Activated CD4-positive, CD25-positive, alpha-beta regulatory T cell treated with anti-CD3 and anti-CD28 coated beads, Interleukin-2, amount 50 U/mL, for 16 hours (primary cell): ENCODE data around the gene BCORL1.
A peak's percentile ranks its signal among the peaks of the same experiment; 100 is the strongest.

Source experiments
- DNase-seq: peaks from one replicate; pipeline ENCODE4 v3.0.0-alpha.2; 2020; ENCODE audit warnings: low read depth, low spot score

BCORL1 gene

DNA sequence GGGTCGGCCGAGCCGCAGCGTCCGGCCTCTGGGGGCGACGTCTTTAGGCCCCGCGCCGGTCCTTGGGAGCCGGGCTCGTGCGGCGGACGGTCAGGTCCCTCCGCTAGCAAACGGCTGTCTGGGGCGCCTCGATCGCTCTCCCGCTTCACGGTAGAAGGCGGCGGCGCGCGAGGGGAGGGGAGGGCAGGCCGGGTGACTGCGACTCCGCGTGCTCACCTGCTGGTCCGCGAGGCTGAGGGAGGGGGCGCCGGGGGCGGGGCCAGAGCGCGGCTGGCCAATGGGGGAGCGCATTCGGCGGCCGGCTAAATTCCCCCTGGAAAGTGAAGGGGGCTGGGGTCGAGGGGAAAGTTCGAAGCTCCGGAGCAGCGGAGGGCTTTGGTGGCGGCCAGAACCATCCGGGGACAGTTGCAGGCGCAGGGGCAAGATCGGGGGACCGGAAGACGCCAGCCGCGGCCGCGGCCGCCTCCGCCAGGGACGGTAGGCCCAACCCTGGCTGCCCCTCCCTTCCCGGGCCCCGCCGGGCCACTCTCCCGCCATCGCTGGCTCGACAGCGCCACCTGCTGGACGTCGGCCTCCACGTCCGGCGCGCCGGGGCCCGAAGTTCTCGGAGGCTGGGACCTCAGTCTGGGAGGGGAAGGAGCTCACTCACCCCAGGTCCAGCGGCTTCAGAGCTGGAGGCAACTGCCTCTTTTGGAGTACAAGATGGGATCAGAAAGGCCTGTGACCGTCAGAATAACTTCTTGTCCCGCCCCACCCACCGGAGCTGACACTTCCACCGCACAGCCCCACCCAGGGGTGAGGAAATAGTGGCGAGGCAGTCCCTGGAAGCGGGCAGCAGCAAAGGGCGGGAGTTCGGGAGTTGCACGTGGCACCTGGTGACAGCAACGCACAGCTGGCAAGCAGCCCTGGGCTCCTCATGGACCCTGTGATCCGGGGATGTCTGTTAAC is 78.0 kb downstream of the BCORL1 start:
- DNase-seq: peak; percentile 69

DNA sequence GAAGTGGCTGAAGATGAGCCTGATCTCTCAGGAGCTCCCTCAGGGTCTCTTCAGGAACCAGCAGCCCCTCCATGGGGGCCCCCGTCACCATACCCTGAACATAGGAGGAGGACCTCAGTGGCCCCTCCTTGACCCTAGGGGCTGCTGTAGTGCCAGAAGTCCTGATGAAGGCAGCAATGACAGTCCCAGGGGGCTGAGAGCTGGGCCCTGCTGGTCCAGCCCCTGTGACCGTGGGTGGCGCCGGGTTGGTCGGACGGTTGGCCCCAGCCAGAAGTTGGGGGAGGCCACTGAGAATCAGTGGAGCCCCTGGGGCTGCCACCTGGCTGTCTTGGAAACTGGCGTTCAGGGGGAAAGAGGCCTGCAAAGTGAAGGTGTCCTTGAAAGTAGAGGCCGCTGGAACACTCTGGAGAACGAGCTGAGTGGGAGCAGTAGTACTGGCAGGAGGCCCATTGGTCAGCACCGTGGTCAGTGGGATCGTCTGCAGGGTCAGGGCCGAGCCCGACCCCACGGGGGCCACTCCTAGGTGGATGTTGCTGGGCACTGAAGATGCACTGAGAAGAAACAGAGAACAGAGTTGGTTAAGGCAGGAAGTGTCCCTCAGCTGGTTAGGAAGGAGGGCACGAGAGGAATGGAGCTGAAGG is 84.7 kb downstream of the BCORL1 start:
- no peak for DNase-seq

DNA sequence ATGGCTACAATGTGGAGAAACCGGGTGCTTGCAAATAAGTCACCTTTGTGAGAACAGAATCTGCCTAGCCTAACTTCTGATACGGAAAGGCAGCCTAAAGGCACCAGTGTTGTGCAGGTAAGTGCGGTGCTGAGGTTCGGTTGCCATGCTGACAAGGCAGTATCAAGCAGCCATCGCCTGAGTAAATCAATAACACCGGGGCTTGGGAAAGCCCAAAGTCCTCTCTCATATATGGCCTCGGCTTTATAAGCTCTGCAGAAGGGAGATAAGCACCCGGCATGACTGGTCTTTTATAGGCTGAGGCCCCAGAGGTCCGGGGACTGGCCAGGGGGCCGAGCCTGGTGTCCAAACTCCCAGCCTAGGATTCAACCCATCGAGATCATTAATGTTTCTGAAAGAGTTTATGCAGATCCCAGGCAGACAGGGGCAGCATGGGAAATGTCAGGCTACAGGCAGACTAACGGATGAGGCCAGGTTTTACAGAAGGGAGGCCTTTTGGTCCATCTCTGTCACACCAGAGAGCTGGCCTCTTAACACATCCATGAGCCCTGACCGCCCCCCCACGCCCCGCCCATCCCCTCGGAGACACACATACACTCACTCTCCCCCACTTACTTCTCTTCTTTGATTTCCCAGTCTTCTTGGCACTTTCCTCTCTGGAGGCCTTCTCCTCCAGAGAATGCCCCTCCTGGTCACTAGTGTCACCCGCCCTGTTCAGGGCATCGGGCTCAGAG is 89.3 kb downstream of the BCORL1 start:
- DNase-seq: no peak

DNA sequence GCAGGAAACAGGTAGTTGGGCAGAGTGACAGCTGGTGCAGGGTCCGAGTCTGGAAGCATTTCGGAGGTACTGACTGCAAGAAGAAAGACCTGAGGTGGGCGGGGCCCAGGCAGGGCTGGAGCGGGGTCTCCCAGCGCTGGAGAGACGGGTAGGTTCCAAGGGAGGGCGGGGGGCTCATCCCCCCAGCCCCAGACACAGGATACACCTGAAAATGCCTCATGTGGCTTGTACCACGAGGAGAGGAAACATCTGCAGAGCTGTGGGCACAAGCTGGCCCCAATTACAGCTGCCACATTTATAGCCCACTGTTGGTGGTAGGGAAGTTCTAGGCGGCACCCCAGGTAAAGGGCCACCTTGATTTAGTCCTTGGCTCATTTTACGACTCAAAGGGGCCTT is 89.9 kb downstream of the BCORL1 start:
- no peak for DNase-seq

DNA sequence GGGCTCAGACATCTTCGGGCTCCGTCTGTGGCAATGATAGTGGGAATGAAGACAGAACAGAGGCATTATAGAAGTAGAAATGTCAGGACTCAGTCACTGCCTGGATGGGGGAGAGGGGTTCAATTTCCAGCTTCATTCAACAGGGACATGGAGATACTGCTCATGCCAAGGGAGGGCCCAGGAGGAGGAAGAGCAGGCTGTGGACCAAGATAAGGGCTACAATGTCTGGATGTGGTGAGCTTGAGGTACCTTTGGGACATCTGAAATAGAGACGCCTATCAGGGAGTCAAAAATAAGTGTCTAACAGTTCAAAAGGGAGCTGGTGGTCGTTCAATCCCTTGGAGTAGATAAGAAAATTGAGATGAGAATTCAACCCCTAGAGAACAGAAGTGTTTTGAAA is 93.3 kb downstream of the BCORL1 start:
- DNase-seq: no peak

DNA sequence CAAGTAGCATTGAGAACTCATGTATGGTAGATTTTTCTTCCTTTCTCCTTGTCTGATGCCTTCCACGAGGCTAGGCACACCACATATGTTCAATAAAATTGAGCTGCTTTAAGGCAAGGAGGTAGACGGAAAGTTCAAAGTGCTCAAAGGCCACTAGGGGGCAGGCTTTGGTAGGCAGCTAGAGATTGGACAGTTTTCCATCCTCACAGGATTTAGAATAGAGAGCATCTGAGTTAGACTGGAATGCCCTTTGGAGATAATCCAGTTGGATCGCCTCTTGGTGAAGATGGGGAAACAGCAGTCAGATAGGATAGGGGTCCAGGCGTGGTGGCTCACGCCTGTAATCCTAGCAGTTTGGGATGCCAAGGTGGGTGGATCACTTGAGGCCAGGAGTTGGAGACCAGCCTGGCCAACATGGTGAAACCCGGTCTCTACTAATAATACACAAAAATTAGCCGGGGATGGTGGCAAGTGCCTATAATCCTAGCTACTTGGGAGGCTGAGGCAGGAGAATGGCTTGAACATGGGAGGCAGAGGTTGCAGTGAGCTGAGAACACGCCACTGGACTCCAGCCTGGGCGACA is 97.5 kb downstream of the BCORL1 start:
- no peak for DNase-seq

DNA sequence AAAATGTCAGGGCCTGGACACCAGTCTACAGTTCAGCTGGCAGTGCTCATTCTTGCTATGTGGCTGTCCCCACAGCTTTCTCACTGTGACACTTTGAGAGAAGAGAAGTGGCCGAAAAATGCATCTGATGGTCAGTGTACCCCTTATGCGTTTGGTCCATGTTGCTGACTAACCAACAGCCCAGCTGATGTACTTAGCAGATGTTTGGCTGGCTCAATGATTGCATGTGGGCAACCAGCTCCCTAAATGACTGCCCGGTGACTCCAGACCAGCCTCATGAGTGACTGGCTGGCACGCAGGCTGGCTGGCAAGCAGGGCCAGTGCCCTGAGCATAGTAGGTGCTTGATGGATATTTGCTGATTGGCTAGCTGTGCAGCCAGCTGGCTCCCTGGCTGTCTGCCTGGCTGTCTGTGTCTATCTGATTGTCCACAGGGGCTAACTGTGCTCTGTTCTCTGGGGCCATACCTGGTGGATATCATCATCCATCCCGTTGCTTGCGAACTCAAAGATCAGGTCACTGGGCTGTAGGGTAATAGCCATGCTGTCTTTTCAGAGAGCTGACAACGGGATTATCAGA is 98.4 kb downstream of the BCORL1 start:
- DNase-seq: no peak

DNA sequence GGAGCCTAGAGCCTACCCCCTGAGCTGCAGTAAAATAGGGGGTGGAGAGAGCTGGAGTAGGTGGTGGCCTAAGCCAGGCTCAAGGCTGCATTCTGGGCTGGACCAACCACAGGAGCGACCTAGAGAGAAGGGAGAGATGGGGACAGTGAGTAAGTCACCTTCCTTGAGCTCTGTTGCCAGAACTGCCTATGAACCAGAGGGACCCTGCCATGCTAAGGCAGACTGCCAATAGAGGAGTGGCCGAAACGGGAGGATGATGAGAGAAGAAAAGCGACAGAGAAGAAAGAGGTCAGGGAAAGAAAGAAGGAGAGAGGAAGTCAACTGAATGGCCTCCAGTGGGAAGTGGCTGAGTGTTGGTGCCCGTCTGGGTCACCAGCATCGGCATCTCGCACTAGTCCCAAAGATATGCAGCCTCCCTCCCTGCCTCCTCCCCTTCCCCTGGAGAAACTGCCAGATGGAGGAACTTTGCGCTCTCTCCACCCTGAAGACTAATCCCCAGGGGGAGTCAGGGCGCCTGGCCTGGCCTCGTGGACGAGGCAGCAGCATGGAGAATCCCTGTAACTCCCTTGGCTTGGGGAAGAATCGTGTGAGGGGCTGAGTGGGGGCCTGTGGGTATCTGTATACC is 99.1 kb downstream of the BCORL1 start:
- DNase-seq: no peak

DNA sequence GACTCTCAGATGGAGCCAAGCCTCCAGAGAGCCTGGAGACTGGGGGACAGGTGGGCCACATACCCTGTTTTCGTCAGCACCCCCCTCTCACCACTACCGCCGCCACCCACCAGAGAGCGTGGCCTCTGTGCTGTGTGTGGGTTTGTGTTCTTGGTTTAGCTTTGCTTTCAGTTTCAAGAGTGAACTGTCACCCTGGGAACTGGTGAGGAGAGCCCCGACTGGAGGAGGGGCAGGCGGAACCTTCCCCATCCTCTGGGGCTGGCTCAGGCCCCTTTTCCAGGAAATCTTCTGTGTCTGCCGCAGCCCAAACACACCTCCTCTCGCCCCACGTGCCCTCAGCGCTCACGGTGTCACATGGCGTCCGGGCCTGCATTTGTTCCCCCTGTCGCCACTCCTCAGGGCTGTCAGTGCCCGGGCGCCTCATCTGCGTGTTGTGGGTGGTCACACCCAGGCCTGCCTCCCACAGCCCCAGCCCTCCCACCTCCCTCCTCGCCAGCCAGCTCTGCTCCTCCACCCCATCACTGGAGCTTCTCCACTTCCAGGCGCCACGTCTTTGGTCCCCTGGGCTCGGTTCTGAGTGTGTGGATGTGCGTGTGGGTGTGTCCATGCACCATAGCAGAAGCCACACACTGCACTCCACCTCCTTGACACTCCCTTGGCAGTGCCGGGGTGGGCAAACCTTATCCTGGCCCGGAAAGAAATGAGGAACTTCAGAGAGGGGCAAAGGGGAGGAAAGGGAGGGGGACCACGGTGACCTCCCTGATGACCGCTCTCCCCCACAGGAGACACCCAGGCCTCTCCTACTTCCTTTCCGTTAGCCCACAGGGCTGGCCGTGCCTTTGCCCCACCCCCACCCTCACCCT is 100.0 kb downstream of the BCORL1 start:
- DNase-seq: peak; percentile 48

DNA sequence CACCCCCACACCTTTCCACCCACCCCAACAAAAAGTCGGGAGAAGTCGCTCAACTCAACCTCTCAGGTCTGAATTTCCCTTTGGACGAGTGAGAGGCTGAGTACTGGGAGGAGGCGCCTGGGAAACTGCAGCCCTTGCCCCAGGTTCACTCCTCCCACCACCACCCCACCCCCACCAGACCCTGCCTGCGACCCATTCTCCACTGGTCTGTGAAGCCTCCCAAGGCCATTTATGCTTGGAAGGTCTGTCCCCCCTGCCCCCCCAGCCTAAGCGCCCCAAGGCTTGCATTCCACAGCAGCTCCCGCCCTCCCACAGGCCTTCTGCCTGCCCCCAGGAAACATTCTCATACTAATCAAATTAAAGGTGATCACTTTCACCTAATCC is 100.7 kb downstream of the BCORL1 start:
- no peak for DNase-seq

DNA sequence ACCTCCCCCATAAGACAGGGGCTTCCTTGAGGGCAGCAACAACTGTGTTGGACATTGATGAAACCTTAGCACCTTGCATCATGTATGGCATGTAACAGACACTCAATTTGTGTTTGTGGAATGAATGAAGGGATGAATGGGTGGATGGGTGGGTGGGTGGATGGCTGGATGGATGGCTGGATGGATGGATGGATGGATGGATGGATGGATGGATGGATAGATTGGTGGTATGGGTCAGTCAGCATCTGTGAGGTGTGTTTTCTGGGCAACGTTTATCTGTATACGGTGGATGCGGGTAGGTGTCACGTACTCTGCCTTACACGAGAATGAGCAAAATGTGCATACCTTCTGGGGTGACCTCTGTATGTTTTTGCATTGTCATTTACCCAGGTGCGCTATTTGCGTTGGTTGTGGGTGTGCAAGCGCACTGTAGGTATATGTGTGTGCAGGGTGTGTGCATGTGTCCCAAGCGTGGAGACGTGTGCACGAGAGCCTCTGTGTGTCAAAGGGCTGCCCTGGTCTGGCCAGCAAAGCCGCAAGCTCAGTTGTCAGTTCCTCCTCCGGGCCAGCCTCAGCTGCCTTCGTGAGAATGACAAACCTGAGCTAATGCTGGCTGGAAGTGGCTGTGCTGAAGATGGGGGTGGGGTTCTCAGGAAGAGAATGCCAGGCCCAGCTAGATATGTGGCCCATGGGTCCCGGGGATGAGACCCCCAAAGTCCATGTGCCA is 101.4 kb downstream of the BCORL1 start:
- DNase-seq: no peak

DNA sequence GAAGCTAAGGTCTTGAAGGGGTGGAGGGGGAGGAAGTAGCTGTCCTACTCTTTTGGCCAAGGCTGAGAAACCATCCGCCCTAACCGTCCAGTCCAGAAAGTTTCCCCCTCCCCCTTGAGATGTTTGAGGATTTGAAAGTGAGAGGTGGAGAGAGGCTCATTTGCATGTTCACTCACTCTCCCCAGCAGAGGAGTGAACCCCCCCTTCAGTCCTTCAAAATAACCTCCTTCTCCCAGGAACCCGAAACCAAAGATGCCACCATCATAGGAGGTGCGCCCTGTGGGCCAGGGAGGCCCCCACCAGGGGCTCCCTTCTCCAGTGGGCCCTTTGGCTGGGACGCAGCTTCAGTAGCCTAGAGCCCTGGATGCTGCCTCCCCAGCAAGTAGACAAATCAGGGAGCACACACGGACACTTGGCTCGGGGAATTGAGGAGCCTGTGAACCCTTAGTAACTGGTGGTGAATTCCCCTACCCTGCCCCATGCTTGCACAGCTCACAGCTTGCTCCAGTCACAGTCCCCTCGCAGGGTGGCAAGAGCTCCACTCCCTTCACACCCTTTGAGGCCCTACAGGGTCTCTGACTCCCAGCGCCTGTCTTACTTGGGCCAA is 102.3 kb downstream of the BCORL1 start:
- no peak for DNase-seq

DNA sequence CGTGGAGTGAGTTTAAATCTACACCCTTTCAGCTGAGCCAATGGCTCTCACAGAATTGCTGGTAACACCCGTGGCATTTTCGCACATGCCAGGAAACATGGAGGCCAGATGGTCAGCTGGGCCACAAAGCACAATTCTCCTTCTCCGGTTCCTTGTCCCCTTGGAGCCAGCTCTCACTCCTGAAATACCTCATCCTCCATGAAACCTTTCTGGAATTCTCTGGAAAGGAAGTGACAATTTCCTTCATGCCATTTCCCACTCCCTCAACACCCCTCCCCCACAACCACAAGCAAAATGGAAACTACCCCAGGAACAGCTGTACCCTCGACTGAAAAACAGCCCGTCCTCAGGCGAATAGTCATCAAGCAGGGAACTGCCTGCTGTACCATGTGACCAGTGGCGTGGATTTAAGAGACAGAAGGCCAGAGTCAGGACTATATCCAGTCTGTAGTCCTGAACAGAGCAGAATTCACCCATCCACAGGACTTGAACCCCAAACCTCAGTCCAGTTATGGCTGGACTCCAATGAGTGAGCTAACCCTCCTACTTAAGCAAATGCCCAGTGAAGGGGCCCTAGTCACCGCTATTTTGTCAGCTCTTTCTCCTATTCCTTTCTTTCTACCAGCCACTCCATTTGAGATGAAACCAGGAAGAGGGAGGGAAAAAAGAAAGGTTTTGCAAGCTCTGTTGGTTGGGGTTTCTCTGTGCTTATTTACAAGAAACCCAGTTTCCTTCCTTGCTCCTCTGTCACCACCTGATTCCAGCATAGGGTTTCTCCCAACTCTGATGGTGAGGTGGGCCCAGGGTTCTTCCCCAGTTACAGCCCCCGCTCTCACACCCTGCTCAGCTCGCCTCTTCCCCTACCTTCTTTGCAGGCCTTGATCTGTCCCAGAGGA is 103.4 kb downstream of the BCORL1 start:
- DNase-seq: no peak

DNA sequence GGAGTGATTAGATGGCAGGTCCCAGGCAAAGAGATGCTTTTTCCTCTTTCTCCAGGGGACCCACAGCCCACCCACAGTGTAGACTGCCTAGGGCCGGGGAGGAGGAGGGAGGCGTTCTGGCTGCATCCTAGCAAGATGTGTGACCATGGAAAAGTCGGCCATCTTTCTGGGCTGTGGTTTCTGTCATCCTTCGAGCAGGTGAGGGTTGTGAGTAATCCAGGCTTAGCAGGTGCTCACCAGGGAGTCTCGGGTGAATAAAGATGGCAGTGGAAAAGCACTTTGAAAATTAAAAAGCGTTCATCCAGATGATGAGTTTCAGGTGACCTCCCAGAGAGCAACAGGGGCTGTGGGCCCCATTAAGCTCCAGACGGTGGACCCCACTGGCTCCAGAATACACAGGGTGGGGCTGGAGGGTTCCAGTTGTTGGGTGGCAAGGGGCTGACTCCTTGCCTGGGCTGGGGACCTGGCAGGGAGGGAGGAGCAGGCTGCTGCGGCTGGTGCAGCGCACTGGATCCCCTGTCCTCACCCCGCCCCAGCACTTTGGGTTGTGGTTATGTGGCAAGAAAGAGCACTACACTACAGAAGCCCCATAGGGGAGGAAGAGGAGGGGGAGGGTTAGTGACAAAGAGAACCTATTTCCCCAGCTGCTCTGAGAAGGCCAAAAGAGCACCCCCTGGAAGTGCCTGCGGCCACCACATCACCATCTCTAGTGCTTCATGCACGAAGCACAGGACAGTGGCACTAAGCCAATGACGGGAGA is 104.2 kb downstream of the BCORL1 start:
- DNase-seq: no peak

DNA sequence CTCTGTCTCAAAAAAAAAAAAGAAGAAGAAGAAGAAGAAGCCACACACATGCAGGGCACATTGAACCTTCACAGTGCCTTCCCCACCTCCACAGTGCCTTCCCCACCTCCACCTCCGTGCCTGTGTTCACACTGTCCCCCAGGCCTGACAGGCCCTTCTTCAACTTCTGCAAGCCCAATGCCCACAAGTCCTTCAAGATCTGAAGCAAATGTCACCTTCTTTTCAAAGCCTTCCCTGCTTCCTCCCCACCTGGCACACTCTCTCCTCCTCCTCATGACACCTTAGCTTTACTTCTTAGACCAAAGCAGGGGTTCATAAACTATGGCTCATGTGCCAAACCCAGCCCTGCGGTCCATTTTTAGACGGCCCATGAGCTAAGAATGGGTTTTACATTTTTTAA is 107.9 kb downstream of the BCORL1 start:
- no peak for DNase-seq

DNA sequence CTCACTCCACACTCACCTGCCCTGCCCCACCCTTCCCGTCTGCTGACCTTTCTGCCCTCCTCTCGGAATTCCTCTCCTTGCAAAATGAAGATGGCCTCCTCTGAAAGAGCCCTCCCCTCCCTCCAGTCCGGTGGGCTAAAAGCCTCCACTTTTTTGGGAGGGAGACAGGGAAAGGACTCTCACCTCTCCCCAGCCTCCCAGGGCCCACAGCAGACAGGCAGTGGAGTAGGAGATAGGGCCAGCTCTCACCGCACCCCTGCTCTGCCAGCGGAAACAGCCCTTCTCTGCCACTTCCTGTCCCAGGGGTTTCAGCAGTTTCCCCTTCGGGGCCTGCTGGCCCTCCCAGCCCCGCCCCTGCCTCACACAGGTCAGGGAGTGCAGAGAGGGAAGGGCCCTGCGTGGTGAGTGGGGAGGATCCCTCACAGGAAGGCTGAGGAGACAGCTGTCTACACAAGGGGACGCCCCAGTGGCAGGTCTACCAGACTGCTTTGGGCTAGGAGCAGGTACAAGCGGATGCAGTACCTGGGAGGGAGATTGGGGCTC is 109.6 kb downstream of the BCORL1 start:
- DNase-seq: peak; percentile 67

DNA sequence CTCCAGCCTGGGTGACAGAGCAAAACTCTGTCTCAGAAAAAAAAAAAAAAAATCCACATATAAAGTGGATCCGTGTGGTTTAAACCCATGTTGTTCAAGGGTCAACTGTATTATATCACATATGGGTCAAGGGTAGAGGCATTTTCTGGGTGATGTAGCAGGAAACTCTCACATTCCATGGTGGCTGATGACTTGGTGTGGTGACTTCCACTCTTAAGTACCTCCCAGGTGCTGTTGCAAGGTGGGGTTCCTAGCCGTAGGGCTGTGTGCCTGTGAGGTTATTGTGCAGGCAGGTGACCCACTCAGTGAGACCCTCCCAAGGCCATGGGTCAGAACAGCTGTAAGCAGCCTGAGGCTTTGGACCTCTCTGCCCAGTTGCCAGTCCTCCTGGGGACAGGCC is 110.8 kb downstream of the BCORL1 start:
- no peak for DNase-seq
